Measurements from ENCODE around the gene ACOT13. TPM values are rescaled to one million over a fixed set of nuclear protein-coding genes. Genes with fewer than 3 reads are reported as not detected.
"Not testable (repeated sequence)": the region's sequence is repeated elsewhere in the genome, so short reads cannot be mapped to it uniquely, and the experiment has no call there.

ACOT13 gene
- total RNA-seq, 1 experiment from 2014 or later, result 33.5 TPM

- Histone ChIP-seq H3K36me3 (ENCODE audit: control insufficient read depth in 1 of 2, insufficient read depth in 2 of 2, low read length in 2 of 2) (no peaks in the 10 kb centered on the region), H2AFZ (ENCODE audit: low read depth, low read length, poor library complexity, severe bottlenecking) (no peak overlapping the region), H4K20me1 (ENCODE audit: insufficient read depth) (no peaks in the 10 kb centered on the region), H3K9ac (ENCODE audit: low read length) (no peak overlapping the region), H3K79me2 (ENCODE audit: insufficient read depth, low read length) (no peaks in the 10 kb centered on the region), H3K9me2 (ENCODE audit: insufficient read depth) (no peaks in the 10 kb centered on the region), H3K27me3 (ENCODE audit: insufficient read depth, low read length) (no peaks in the 10 kb centered on the region), H3K4me2 (ENCODE audit: low read length) (no peak overlapping the region), H3K4me1 (ENCODE audit: control insufficient read depth in 1 of 2, insufficient read depth in 2 of 2, low read length in 2 of 2) (peaks cover 0 to 2% of the 10 kb centered on the region in 2 experiments; a peak in 2 of 4 replicates), H3K9me3 (ENCODE audit: control insufficient read depth in 1 of 2, insufficient read depth in 1 of 2, low read depth in 1 of 2, low read length in 2 of 2) (no peaks in the 10 kb centered on the region), H3K27ac (ENCODE audit: low read depth, low read length) (no peak overlapping the region), H3K4me3 (replicated peaks in 1 of 2; ENCODE audit: low read depth in 1 of 2, low read length in 2 of 2) (no peak overlapping the region)
- ChIA-PET POLR2A (no interaction called here), RAD21 (ENCODE audit: low non-redundant PET in 1 of 2, low total read pairs in 2 of 2, uncharacterized antibody in 2 of 2, unreplicated experiment in 2 of 2) (no interaction called here), CTCF (no interaction called here)
- intact Hi-C loops (cut with micrococcal nuclease), result no loop called here
- TF ChIP-seq ZFX (IDR thresholded peaks at IDR 0.05) (no peak), SIN3A (IDR thresholded peaks at IDR 0.05; ENCODE audit: low read depth) (no peak), CBX3 (IDR thresholded peaks at IDR 0.05; ENCODE audit: low read depth) (no peak), TCF7L2 (IDR thresholded peaks at IDR 0.05; ENCODE audit: borderline replicate concordance, extremely low read depth, insufficient read depth, insufficient read length) (no peak), FOSL1 (IDR thresholded peaks at IDR 0.05; ENCODE audit: low read depth) (no peak), SRF (IDR thresholded peaks at IDR 0.05; ENCODE audit: low read depth) (no peak), EZH2 (IDR thresholded peaks at IDR 0.05) (no peak), EGR1 (IDR thresholded peaks at IDR 0.05; ENCODE audit: low read depth) (no peak), POLR2A (IDR thresholded peaks at IDR 0.05; ENCODE audit: borderline replicate concordance, extremely low read depth, insufficient read depth, insufficient read length) (no peak), ZNF274 (IDR thresholded peaks at IDR 0.05; ENCODE audit: low read depth, low read length) (no peak), CEBPB (IDR thresholded peaks at IDR 0.05; ENCODE audit: low read depth) (no peak), SP1 (IDR thresholded peaks at IDR 0.05; ENCODE audit: low read depth) (no peak), POLR2AphosphoS5 (IDR thresholded peaks at IDR 0.05; ENCODE audit: low read depth, low read length) (no peak)
- TF ChIP-seq, protein P1, sequence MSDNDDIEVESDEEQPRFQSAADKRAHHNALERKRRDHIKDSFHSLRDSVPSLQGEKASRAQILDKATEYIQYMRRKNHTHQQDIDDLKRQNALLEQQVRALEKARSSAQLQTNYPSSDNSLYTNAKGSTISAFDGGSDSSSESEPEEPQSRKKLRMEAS (IDR thresholded peaks at IDR 0.05), result no peak
- no peak for DNase-seq (ENCODE audit: low read depth, low spot score)
- no TSS peak for BruUV-seq (replicated peaks)
- ATAC-seq, result no peak
Measured at GRCh38 chr6:24749297-24749696, 82.4 kb downstream of the ACOT13 start.

DNA sequence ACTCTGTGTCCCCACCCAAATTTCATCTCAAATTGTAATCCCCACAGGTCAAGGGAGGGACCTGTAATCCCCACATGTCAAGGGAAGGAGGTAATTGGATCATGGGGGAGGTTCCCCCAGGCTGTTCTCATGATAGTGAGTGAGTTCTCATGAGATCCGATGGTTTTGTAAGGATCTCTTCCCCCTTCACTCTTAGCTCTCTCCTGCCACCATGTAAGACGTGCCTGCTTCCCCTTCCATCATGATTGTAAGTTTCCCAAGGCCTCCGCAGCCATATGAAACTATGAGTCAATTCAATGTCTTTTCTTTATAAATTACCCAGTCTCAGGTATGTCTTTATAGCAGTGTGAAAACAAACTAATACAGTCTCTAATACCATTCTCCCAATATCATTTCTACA, 84.0 kb downstream of the ACOT13 start:
- ATAC-seq; BruUV-seq (replicated peaks); H3K36me3 ChIP-seq (ENCODE audit: control insufficient read depth in 1 of 2, insufficient read depth in 2 of 2, low read length in 2 of 2); intact Hi-C loops (cut with micrococcal nuclease); DNase-seq (ENCODE audit: low read depth, low spot score); RAD21 ChIA-PET (ENCODE audit: low non-redundant PET in 1 of 2, low total read pairs in 2 of 2, uncharacterized antibody in 2 of 2, unreplicated experiment in 2 of 2); H3K9me3 ChIP-seq (ENCODE audit: control insufficient read depth in 1 of 2, insufficient read depth in 1 of 2, low read depth in 1 of 2, low read length in 2 of 2); H3K27ac ChIP-seq (ENCODE audit: low read depth, low read length); H3K4me3 ChIP-seq (replicated peaks in 1 of 2; ENCODE audit: low read depth in 1 of 2, low read length in 2 of 2); H4K20me1 ChIP-seq (ENCODE audit: insufficient read depth); POLR2A ChIA-PET; H3K9me2 ChIP-seq (ENCODE audit: insufficient read depth); H2AFZ ChIP-seq (ENCODE audit: low read depth, low read length, poor library complexity, severe bottlenecking); H3K9ac ChIP-seq (ENCODE audit: low read length); H3K4me1 ChIP-seq (ENCODE audit: control insufficient read depth in 1 of 2, insufficient read depth in 2 of 2, low read length in 2 of 2); H3K4me2 ChIP-seq (ENCODE audit: low read length); H3K27me3 ChIP-seq (ENCODE audit: insufficient read depth, low read length); CTCF ChIA-PET; H3K79me2 ChIP-seq (ENCODE audit: insufficient read depth, low read length): not testable (repeated sequence)
